LNCaP clone FGC (cell line): ENCODE measurements around the gene WDR74.

ENCODE experiments used
- DNase-seq: peaks from one replicate; pipeline ENCODE4 v3.0.0-alpha.2; 2011; ENCODE audit warnings: low read depth
- H3K4me3 ChIP-seq: 2 replicates; pipeline ENCODE4 v1.5.1; 2011; ENCODE audit warnings: mild to moderate bottlenecking, low read depth, low read length, control low read depth
- CTCF ChIP-seq: IDR thresholded peaks from 2 replicates; pipeline ENCODE4 v1.5.1; 2012; ENCODE audit warnings: mild to moderate bottlenecking; ENCODE audit not compliant: control insufficient read depth, insufficient read depth; ENCODE audit errors: extremely low read depth

WDR74 gene

GRCh38 chr11:62789576-62789975 lies 49.8 kb downstream of the WDR74 start:
- no peak for DNase-seq
- no peak overlapping the region for H3K4me3 ChIP-seq
- no peak for TF ChIP-seq CTCF

GRCh38 chr11:62788991-62789390 lies 50.4 kb downstream of the WDR74 start:
- no peak for TF ChIP-seq CTCF
- no peak for DNase-seq
- H3K4me3 ChIP-seq: peak overlapping the region; percentile 93

- DNase-seq: peak; percentile 89
- TF ChIP-seq CTCF: peak; percentile 57
- peak within 1 kb of the TSS; percentile 93 for H3K4me3 ChIP-seq
Measured at GRCh38 chr11:62787005-62787759, 52.2 kb downstream of the WDR74 start, which contains the start of gene TMEM179B. TMEM179B (plus strand) TSS chr11:62787402; CDS start chr11:62787432, 30 bp downstream.

- peak; percentile 98 for TF ChIP-seq CTCF
- no peak for DNase-seq
- H3K4me3 ChIP-seq: peak overlapping the region; percentile 93
Measured at GRCh38 chr11:62786318-62787004, 52.9 kb downstream of the WDR74 start.
